Panc1 (cell line): ENCODE data around the gene MS4A4E. TPM values are rescaled to one million over a fixed set of nuclear protein-coding genes. Genes with fewer than 3 reads are reported as not detected.
"Not testable (repeated sequence)": the region's sequence is repeated elsewhere in the genome, so short reads cannot be mapped to it uniquely, and the experiment has no call there.

Experiments used
- ATAC-seq: fragments of 200-7000 bp; cut with Tn5 transposase; 2 replicates; pipeline ENCODE4 v1.9.1; 2020; ENCODE audit warnings: mild to moderate bottlenecking, moderate library complexity
- BruUV-seq: library from RNA; stranded (reverse); fragments of 400-500 nt; replicated peaks from 2 replicates; lab custom pipeline; 2021; lab: Mats Ljungman, UMichigan
- CTCF ChIA-PET: fragments of 300-600 bp; sonication (Branson Sonifier 250); formaldehyde crosslinking; loops from one replicate; lab custom pipeline; 2022; ENCODE audit warnings: antibody characterized with exemption; lab: Charles Lee
- POLR2A ChIA-PET: fragments of 300-600 bp; sonication (Branson Sonifier 250); formaldehyde crosslinking; loops from one replicate; lab custom pipeline; 2022; ENCODE audit warnings: antibody characterized with exemption; lab: Charles Lee
- DNase-seq: peaks from one replicate; pipeline ENCODE4 v3.0.0-alpha.2; 2010; ENCODE audit warnings: low read depth, low spot score
- H3K27ac ChIP-seq: 2 replicates; pipeline ENCODE4 v1.5.1; 2011; ENCODE audit warnings: mild to moderate bottlenecking, low read length, inconsistent platforms
- H3K27me3 ChIP-seq: fragments of 200-500 bp; sonication (Bioruptor generic); 2 replicates; pipeline ENCODE4 v1.6.0; 2014; ENCODE audit warnings: low read length, inconsistent platforms; ENCODE audit not compliant: control insufficient read depth, insufficient read depth
- H3K36me3 ChIP-seq: fragments of 200-500 bp; sonication (Bioruptor generic); 2 replicates; pipeline ENCODE4 v1.5.1; 2014; ENCODE audit warnings: inconsistent platforms, mild to moderate bottlenecking, low read length, moderate library complexity; ENCODE audit not compliant: control insufficient read depth, insufficient read depth
- H3K4me1 ChIP-seq: 2 replicates; pipeline ENCODE4 v1.5.1; 2011; ENCODE audit warnings: inconsistent platforms, mild to moderate bottlenecking, low read length, moderate library complexity; ENCODE audit not compliant: control insufficient read depth, insufficient read depth
- H3K4me3 ChIP-seq, 2 experiments: 2 replicates each; pipeline ENCODE4 v1.5.1; 2011 to 2012; ENCODE audit warnings: low read depth in 2 of 2, low read length in 2 of 2, mild to moderate bottlenecking in 2 of 2, inconsistent platforms in 1 of 2, moderate library complexity in 1 of 2
- H3K9me3 ChIP-seq: fragments of 200-500 bp; sonication (Bioruptor generic); 2 replicates; pipeline ENCODE4 v1.5.1; 2014; ENCODE audit warnings: low read depth, mild to moderate bottlenecking, inconsistent platforms, low read length, moderate library complexity; ENCODE audit not compliant: control insufficient read depth, insufficient read depth
- POLR2AphosphoS5 ChIP-seq: IDR thresholded peaks from 2 replicates; pipeline ENCODE4 v1.6.1; 2012; ENCODE audit warnings: mild to moderate bottlenecking, low read depth, low read length, moderate library complexity
- SIN3A ChIP-seq: IDR thresholded peaks from 2 replicates; pipeline ENCODE4 v1.6.1; 2012; ENCODE audit warnings: low read depth, mild to moderate bottlenecking, low read length, moderate library complexity, borderline replicate concordance; ENCODE audit not compliant: insufficient read depth
- TCF7L2 ChIP-seq: IDR thresholded peaks from 2 replicates; pipeline ENCODE4 v1.6.1; 2011; ENCODE audit warnings: mild to moderate bottlenecking, low read depth, low read length, inconsistent platforms
- in situ Hi-C: cut with HindIII; loops from 2 replicates; pipeline ENCODE4 v1.10.0; 2016; ENCODE audit warnings: low sequenced_read_pairs, low pct_unique_long_range_greater_than_20kb
- intact Hi-C: fragments of 100-400 bp; cut with micrococcal nuclease; formaldehyde crosslinking; loops from one replicate; pipeline ENCODE4 v1.10.0; 2022; ENCODE audit not compliant: unreplicated experiment
- total RNA-seq: library from RNA; stranded (reverse); gene quantifications from one replicate; pipeline ENCODE4 v1.2.1, GENCODE V29; 2021; ENCODE audit not compliant: unreplicated experiment
- TF ChIP-seq, protein P1 (sequence below), 2 experiments: IDR thresholded peaks; 2 replicates each; pipeline ENCODE4 v1.6.1; 2011 to 2012; ENCODE audit warnings: low read depth in 2 of 2, control low read depth in 1 of 2, low read length in 1 of 2, mild to moderate bottlenecking in 1 of 2, moderate library complexity in 1 of 2; ENCODE audit not compliant: insufficient read depth in 1 of 2
- TF ChIP-seq, protein P2 (sequence below): fragments of 450-650 bp; IDR thresholded peaks from 2 replicates; pipeline ENCODE4 v1.5.1; 2017; ENCODE audit warnings: mild to moderate bottlenecking

Gene MS4A4E
- total RNA-seq, 1 experiment from 2014 or later: not detected

DNA sequence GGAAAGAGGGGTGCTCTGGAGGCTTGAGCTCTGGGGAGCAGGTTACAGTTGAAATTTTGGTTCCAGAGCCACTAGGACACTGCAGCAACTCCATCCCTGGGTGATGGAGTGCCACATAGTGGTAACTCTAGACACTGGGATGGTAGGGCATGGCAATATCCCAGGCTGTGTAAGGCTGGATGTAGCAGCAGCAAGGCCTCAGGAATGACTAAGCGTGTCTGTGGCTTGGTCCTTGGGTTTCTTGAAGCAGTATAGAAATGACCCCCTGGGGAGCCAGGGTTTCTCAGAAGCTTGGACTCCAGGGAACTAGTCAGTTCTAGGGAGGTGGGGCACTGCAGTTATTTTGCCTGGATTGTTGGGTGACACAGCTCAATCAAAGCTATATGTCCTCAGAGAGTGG lies 45.6 kb upstream of the MS4A4E start:
- Histone ChIP-seq H3K36me3 (no peaks in the 10 kb centered on the region), H3K4me3 (no peak overlapping the region), H3K27ac (no peak overlapping the region), H3K9me3 (no peaks in the 10 kb centered on the region), H3K4me1 (no peaks in the 10 kb centered on the region), H3K27me3 (no peaks in the 10 kb centered on the region)
- POLR2A ChIA-PET: no interaction called here
- no TSS peak for BruUV-seq
- no peak for DNase-seq
- in situ Hi-C loops (no loop called here), intact Hi-C loops (no loop called here)
- no peak for ATAC-seq
- TF ChIP-seq SIN3A: no peak
- CTCF ChIA-PET: no interaction called here

DNA sequence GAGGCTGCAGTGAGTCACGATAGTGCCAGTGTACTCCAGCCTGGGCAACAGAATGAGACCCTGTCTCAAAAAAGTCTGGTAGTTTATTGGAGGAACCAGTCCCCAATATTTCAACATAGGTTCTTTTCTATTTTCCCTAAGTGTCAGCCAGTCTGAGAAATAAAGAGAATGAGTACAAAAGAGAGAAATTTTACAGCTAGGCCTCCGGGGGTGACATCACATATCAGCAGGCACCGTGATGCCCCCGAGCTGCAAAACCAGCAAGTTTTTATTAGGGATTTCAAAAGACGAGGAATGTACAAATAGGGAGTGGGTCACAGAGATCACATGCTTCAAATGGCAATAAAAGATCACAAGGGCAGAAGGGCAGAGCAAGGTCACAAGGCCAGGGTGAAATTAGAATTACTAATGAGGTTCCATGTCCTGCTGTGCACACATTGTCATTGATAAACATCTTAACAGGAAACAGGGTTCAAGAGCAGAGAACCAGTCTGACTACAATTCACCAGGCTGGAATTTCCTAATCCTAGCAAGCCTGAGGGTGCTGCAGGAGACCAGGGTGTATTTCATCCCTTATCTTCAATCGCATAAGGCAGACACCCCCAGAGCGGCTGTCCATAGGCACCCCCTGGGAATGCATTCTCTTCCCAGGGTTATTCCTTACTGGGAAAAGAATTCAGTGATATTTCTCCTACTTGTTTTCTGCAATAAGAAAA lies 42.6 kb upstream of the MS4A4E start:
- H3K4me1 ChIP-seq, intact Hi-C loops, H3K27me3 ChIP-seq, BruUV-seq, H3K4me3 ChIP-seq, H3K9me3 ChIP-seq, H3K27ac ChIP-seq, DNase-seq, in situ Hi-C loops, ATAC-seq, CTCF ChIA-PET, POLR2A ChIA-PET, H3K36me3 ChIP-seq: not testable (repeated sequence)

DNA sequence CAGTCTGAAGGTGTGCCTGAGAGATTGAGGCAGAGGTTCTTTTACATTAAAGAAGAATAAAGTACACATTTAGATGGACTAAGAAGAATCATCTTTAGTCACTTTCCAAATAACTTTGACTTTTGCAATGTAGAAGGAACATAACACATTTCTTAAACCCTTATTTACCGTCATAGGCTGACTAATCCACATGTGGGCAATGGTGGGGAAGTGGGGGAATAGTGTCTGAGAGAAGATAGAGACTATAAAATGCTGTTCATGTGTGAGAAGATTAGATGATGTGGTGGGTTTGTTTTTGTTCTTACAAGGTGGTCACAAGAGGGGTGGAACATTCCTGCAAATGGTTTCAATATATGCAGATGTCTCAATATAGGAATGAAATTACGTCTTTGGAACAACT lies 39.3 kb upstream of the MS4A4E start:
- H3K4me1 ChIP-seq: no peaks in the 10 kb centered on the region
- POLR2A ChIA-PET: no interaction called here
- no TSS peak for BruUV-seq
- ATAC-seq (no peak), DNase-seq (no peak)
- no peak overlapping the region for H3K27ac ChIP-seq
- in situ Hi-C loops (no loop called here), intact Hi-C loops (no loop called here)
- no peaks in the 10 kb centered on the region for H3K9me3 ChIP-seq
- H3K4me3 ChIP-seq: no peak overlapping the region
- TF ChIP-seq SIN3A (no peak), TCF7L2 (no peak), POLR2AphosphoS5 (no peak)
- TF ChIP-seq, protein P1, sequence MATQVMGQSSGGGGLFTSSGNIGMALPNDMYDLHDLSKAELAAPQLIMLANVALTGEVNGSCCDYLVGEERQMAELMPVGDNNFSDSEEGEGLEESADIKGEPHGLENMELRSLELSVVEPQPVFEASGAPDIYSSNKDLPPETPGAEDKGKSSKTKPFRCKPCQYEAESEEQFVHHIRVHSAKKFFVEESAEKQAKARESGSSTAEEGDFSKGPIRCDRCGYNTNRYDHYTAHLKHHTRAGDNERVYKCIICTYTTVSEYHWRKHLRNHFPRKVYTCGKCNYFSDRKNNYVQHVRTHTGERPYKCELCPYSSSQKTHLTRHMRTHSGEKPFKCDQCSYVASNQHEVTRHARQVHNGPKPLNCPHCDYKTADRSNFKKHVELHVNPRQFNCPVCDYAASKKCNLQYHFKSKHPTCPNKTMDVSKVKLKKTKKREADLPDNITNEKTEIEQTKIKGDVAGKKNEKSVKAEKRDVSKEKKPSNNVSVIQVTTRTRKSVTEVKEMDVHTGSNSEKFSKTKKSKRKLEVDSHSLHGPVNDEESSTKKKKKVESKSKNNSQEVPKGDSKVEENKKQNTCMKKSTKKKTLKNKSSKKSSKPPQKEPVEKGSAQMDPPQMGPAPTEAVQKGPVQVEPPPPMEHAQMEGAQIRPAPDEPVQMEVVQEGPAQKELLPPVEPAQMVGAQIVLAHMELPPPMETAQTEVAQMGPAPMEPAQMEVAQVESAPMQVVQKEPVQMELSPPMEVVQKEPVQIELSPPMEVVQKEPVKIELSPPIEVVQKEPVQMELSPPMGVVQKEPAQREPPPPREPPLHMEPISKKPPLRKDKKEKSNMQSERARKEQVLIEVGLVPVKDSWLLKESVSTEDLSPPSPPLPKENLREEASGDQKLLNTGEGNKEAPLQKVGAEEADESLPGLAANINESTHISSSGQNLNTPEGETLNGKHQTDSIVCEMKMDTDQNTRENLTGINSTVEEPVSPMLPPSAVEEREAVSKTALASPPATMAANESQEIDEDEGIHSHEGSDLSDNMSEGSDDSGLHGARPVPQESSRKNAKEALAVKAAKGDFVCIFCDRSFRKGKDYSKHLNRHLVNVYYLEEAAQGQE (IDR thresholded peaks at IDR 0.05; ENCODE audit: insufficient read depth in 1 of 2, low read depth in 2 of 2, low read length in 1 of 2): no peak
- TF ChIP-seq, protein P2, sequence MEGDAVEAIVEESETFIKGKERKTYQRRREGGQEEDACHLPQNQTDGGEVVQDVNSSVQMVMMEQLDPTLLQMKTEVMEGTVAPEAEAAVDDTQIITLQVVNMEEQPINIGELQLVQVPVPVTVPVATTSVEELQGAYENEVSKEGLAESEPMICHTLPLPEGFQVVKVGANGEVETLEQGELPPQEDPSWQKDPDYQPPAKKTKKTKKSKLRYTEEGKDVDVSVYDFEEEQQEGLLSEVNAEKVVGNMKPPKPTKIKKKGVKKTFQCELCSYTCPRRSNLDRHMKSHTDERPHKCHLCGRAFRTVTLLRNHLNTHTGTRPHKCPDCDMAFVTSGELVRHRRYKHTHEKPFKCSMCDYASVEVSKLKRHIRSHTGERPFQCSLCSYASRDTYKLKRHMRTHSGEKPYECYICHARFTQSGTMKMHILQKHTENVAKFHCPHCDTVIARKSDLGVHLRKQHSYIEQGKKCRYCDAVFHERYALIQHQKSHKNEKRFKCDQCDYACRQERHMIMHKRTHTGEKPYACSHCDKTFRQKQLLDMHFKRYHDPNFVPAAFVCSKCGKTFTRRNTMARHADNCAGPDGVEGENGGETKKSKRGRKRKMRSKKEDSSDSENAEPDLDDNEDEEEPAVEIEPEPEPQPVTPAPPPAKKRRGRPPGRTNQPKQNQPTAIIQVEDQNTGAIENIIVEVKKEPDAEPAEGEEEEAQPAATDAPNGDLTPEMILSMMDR: no peak
- no peaks in the 10 kb centered on the region for H3K27me3 ChIP-seq
- CTCF ChIA-PET: no interaction called here
- H3K36me3 ChIP-seq: no peaks in the 10 kb centered on the region
